Right atrium auricular region (tissue), 2 donors: ENCODE results near the gene RNF149. TPM values are rescaled to one million over a fixed set of nuclear protein-coding genes. Genes with fewer than 3 reads are reported as not detected.

Experiments used
- DNase-seq: peaks from one replicate; pipeline ENCODE4 v3.0.0-alpha.2; 2019; ENCODE audit warnings: low spot score
- H3K27ac ChIP-seq, 2 donors: fragments of 200-600 bp; sonication (generic); 1 replicate in 1 of 2; 2 replicates in 1 of 2; pipeline ENCODE4 v1.5.1; 2016 to 2019
- H3K27me3 ChIP-seq, 2 donors: fragments of 200-600 bp; sonication (generic); one replicate each; pipeline versions ENCODE4 v1.5.1 to v1.6.0; 2017 to 2019
- H3K36me3 ChIP-seq: fragments of 200-600 bp; sonication (generic); one replicate; pipeline ENCODE4 v1.5.1; 2016
- H3K4me1 ChIP-seq, 2 donors: fragments of 200-600 bp; sonication (generic); one replicate each; pipeline versions ENCODE4 v1.5.1 to v1.6.0; 2017 to 2019
- H3K4me3 ChIP-seq, 2 donors: fragments of 200-600 bp; sonication (generic); 1 replicate in 1 of 2; 2 replicates in 1 of 2; pipeline ENCODE4 v1.5.1; 2017 to 2019; ENCODE audit warnings: mild to moderate bottlenecking in 1 of 2, moderate library complexity in 1 of 2
- H3K9me3 ChIP-seq, 2 donors: fragments of 200-600 bp; sonication (generic); one replicate each; pipeline ENCODE4 v1.5.1; 2019
- total RNA-seq, 2 donors: library from RNA; depleted of rRNA; stranded (reverse); fragments of >200 nt; gene quantifications; one replicate each; pipeline ENCODE4 v1.1.0, GENCODE V29; 2016
- TF ChIP-seq, protein P1 (sequence below), 2 donors: fragments of 200-600 bp; sonication (generic); IDR thresholded peaks; one replicate each; pipeline ENCODE4 v1.5.1; 2019; ENCODE audit warnings: antibody characterized with exemption in 2 of 2

The RNF149 gene
- total RNA-seq, 2 donors from 2014 or later = 21.0 to 30.8 TPM

DNA sequence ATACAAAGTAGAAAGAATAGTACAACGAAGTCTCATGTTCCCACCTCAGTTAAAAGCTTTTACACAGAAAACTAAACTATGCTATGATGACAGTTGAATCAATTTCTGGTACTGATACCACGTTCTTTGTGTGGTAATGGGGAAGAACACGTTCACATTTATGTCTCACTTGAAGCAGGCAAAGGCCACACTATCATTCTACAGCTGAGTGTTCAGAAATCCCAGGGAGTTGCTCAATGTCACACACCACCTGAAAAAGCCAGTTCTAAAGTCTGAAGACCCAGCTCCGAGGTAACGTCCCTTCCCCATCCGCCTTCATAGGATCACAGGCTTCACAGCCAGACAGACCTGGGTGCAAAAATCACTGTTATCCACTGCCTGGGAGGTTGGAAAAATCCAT is 8.9 kb downstream of the RNF149 start:
- H3K4me3 ChIP-seq = no peak overlapping the region
- H3K9me3 ChIP-seq = no peaks in the 10 kb centered on the region
- TF ChIP-seq, protein P1, sequence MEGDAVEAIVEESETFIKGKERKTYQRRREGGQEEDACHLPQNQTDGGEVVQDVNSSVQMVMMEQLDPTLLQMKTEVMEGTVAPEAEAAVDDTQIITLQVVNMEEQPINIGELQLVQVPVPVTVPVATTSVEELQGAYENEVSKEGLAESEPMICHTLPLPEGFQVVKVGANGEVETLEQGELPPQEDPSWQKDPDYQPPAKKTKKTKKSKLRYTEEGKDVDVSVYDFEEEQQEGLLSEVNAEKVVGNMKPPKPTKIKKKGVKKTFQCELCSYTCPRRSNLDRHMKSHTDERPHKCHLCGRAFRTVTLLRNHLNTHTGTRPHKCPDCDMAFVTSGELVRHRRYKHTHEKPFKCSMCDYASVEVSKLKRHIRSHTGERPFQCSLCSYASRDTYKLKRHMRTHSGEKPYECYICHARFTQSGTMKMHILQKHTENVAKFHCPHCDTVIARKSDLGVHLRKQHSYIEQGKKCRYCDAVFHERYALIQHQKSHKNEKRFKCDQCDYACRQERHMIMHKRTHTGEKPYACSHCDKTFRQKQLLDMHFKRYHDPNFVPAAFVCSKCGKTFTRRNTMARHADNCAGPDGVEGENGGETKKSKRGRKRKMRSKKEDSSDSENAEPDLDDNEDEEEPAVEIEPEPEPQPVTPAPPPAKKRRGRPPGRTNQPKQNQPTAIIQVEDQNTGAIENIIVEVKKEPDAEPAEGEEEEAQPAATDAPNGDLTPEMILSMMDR (IDR thresholded peaks at IDR 0.05) = no peak
- H3K27me3 ChIP-seq = no peaks in the 10 kb centered on the region
- DNase-seq = no peak
- peaks cover 7% of the 10 kb centered on the region for H3K36me3 ChIP-seq
- peaks cover 0 to 70% of the 10 kb centered on the region in 2 donors for H3K4me1 ChIP-seq
- H3K27ac ChIP-seq = peak overlapping the region in 1 of 2 donors; percentile 8

DNA sequence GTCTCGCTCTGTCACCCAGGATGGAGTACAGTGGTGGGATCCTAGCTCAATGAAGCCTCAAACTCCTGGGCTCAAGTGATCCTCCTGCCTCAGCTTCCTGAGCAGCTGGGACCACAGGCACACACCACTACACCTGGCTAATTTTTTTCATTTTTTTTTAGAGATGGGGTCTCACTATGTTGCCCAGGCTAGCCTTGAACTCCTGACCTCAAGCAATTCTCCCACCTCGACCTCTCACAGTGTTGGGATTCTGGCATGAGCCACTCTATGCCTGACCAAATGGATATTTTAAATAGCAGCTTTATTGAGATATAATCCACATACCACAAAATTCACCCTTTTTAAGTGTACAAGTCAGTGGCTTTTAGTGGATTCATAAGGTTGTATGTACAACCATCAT is 11.1 kb downstream of the RNF149 start:
- DNase-seq = no peak
- Histone ChIP-seq H3K36me3 (peaks cover 24% of the 10 kb centered on the region), H3K4me3 (no peak overlapping the region), H3K27ac (no peak overlapping the region), H3K9me3 (no peaks in the 10 kb centered on the region), H3K4me1 (peaks cover 0 to 60% of the 10 kb centered on the region in 2 donors), H3K27me3 (no peaks in the 10 kb centered on the region)
- TF ChIP-seq, protein P1 (IDR thresholded peaks at IDR 0.05) = no peak

DNA sequence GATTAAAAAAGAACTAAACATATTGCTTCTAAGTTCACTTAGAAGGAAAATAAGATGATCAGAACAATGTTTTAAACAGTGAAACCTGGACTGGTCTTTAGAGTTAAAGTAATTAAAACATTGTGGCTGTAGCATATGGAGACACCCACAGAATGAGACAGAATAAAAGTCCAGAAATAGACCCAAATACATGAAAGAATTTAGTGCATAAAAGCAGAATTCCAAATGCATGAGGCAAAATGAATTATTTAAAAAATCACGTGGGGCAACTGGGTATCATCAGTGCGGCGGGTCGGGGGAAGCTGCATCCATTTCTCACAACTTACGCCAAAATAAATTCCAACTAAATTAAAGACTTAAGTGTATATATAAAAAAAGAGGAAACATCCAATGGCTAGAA is 12.1 kb downstream of the RNF149 start:
- TF ChIP-seq, protein P1 (IDR thresholded peaks at IDR 0.05) = no peak
- Histone ChIP-seq H3K36me3 (peaks cover 31% of the 10 kb centered on the region), H3K4me3 (no peak overlapping the region), H3K4me1 (peaks cover 0 to 50% of the 10 kb centered on the region in 2 donors), H3K27ac (no peak overlapping the region), H3K9me3 (no peaks in the 10 kb centered on the region), H3K27me3 (no peaks in the 10 kb centered on the region)
- no peak for DNase-seq

DNA sequence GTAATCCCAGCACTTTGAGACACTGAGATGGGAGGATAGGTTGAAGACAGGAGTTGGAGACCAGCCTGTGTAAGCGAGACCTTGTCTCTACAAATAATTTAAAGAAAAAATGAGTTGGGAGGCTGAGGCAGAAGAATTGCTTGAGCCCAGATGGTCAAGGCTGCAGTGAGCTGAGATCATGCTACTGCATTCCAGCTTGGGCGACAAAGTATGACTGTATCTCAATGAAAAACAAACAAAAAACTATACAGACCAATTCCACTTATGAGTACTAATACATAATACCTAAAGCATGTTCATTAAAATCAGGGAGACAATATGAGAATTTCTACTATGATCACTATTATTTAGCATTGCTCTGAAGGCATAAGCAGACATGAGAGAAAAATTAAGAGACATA is 12.6 kb downstream of the RNF149 start:
- Histone ChIP-seq H3K27me3 (no peaks in the 10 kb centered on the region), H3K9me3 (no peaks in the 10 kb centered on the region), H3K4me1 (peaks cover 0 to 48% of the 10 kb centered on the region in 2 donors), H3K36me3 (peaks cover 36% of the 10 kb centered on the region), H3K4me3 (no peak overlapping the region), H3K27ac (no peak overlapping the region)
- TF ChIP-seq, protein P1 (IDR thresholded peaks at IDR 0.05) = no peak
- DNase-seq = no peak

DNA sequence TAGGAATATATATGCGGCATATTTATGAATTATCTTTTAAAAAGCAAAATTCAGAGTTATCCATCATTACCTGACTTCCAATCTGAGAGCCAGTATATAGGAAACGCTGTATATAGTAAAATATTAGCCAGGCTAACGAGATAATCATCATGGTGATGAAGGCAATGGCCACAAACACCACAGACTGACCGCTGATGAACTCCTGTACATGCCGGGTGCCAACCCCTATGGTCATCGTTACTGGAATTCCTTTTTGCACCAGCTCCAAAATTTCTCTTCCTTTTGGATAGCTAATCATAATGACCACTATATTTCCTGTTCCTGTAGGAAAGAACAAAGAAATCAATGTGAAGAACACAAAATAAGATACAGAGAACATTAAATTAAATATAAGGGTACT is 13.6 kb downstream of the RNF149 start:
- Histone ChIP-seq H3K4me3 (no peak overlapping the region), H3K4me1 (peaks cover 0 to 38% of the 10 kb centered on the region in 2 donors), H3K9me3 (no peaks in the 10 kb centered on the region), H3K27me3 (no peaks in the 10 kb centered on the region), H3K36me3 (peaks cover 36% of the 10 kb centered on the region), H3K27ac (no peak overlapping the region)
- DNase-seq = no peak
- TF ChIP-seq, protein P1 (IDR thresholded peaks at IDR 0.05) = no peak

DNA sequence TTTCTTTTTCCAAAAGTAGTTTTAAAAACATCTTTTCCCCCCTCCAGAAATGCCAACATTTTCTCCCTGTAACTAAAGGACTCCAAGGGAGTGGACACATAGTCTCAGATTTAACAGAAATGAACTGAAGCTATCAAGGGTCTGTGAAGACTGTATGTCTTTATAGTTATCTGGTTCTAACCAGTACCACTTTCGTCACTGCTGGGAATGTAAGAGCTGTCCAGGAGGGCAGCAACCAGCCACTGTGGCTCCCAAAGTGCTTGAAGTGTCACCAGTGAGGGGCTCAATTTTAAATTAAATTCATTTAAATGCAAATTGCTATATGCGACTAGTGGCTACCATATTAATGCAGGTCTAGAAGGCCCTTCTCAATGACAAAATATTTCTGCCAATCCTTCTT is 15.0 kb downstream of the RNF149 start:
- TF ChIP-seq, protein P1 (IDR thresholded peaks at IDR 0.05) = no peak
- no peaks in the 10 kb centered on the region for H3K27me3 ChIP-seq
- no peak overlapping the region for H3K27ac ChIP-seq
- H3K9me3 ChIP-seq = no peaks in the 10 kb centered on the region
- no peak for DNase-seq
- peaks cover 45% of the 10 kb centered on the region for H3K36me3 ChIP-seq
- H3K4me3 ChIP-seq = no peak overlapping the region
- H3K4me1 ChIP-seq = peaks cover 0 to 25% of the 10 kb centered on the region in 2 donors
